ENCODE results near the gene COLEC12.
"Not testable (repeated sequence)": the region's sequence is repeated elsewhere in the genome, so short reads cannot be mapped to it uniquely, and the experiment has no call there.

The COLEC12 gene

DNA sequence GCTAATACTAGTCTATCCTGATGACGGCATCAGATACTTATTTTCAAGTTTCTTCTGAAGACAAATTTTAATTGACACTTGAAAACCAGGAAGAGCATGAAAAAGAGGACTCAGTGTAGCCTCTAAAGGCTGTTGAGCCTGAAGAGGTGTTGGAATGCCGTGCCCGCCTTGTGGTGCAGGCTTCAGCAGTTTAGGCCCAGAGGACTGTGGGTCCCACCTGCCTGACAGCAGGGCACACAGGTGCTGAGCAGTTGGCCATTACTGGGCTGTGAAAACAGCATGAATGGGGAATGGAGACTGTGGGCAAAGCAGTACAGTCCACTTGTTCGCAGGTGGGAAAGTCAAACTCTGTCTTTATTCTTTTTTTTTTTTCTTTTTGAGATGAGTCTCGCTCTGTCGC lies 182.9 kb downstream of the COLEC12 start:
- H3K27me3 ChIP-seq (ENCODE audit: insufficient read depth, low read length): no peaks in the 10 kb centered on the region
- H3K4me1 ChIP-seq (ENCODE audit: insufficient read depth, low read length): no peaks in the 10 kb centered on the region; the same call in 1 of the 2 replicates
- H3K9ac ChIP-seq (ENCODE audit: low read depth, low read length): no peak overlapping the region
- no peak overlapping the region for H3K27ac ChIP-seq (ENCODE audit: low read length)
- H3K36me3 ChIP-seq (ENCODE audit: insufficient read depth, low read depth, low read length): no peaks in the 10 kb centered on the region
- H3K9me3 ChIP-seq (ENCODE audit: insufficient read depth, low read depth, low read length): no peaks in the 10 kb centered on the region
- no peak overlapping the region for H3K4me3 ChIP-seq (ENCODE audit: low read length)

DNA sequence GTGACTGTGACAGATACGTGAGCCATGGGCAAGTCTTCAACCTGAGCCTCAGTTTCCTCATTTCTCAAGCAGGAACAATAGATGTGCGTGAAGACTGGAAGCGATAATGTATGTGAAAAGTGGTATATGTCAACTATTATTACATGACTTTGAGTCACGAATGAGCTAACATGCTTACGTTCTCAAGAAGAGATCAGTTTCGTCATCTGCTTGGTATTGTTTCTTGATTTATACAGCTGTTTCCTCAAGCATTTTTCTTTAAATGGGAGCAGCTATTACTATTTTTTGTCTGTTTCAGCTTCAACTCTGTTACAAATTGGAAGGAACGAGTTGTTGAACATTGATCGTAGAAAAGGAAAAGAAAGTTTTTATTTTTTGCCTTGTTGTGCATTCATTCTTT lies 184.1 kb downstream of the COLEC12 start:
- no peak overlapping the region for H3K27ac ChIP-seq (ENCODE audit: low read length)
- no peaks in the 10 kb centered on the region for H3K36me3 ChIP-seq (ENCODE audit: insufficient read depth, low read depth, low read length)
- H3K4me3 ChIP-seq (ENCODE audit: low read length): no peak overlapping the region
- no peak overlapping the region for H3K9ac ChIP-seq (ENCODE audit: low read depth, low read length)
- H3K9me3 ChIP-seq (ENCODE audit: insufficient read depth, low read depth, low read length): no peaks in the 10 kb centered on the region
- H3K4me1 ChIP-seq (ENCODE audit: insufficient read depth, low read length): no peaks in the 10 kb centered on the region; the same call in 1 of the 2 replicates
- H3K27me3 ChIP-seq (ENCODE audit: insufficient read depth, low read length): no peaks in the 10 kb centered on the region

DNA sequence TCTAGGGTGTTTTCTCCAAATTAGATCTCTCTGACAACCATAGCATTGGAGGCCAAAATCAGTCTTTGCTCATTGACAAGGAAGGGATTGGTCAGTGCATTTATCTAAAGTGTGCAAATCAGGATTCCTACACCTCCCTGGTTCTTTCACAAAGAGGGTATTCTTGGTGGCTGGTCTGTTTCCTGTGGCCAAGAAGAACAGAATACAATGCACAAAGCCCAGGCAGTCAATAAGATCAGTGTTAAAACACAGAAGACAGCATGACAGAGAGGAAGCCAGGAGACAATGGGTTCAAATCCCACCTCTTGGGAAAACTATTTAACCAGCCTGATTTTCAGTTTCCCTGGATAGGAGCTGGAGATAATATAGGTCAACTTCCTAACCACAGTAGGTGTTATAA lies 186.6 kb downstream of the COLEC12 start:
- no peak overlapping the region for H3K9ac ChIP-seq (ENCODE audit: low read depth, low read length)
- H3K4me3 ChIP-seq (ENCODE audit: low read length): no peak overlapping the region
- H3K27me3 ChIP-seq (ENCODE audit: insufficient read depth, low read length): no peaks in the 10 kb centered on the region
- no peak overlapping the region for H3K27ac ChIP-seq (ENCODE audit: low read length)
- H3K4me1 ChIP-seq (ENCODE audit: insufficient read depth, low read length): no peaks in the 10 kb centered on the region; the same call in 1 of the 2 replicates
- H3K9me3 ChIP-seq (ENCODE audit: insufficient read depth, low read depth, low read length): no peaks in the 10 kb centered on the region
- no peaks in the 10 kb centered on the region for H3K36me3 ChIP-seq (ENCODE audit: insufficient read depth, low read depth, low read length)

DNA sequence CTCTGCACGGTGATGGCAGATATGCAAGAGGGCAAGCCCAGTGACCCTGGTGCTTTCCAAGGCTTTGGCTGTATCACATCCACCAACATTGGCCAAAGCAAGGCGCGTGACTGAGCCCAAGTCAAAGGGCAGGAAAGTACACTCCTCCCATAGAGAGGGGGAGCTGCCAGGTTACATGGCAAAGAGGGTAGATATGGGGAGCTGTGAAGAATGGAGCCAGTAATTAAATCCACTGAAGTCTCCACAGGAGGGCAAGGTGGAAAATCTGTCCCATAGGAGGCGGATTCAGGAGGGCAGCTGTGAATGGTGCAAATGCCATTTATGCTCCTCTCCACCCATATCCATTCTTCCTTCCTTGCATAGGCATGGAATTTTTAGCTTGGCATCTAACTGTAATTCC lies 188.1 kb downstream of the COLEC12 start:
- Histone ChIP-seq H3K9me3 (ENCODE audit: insufficient read depth, low read depth, low read length) (no peaks in the 10 kb centered on the region), H3K27ac (ENCODE audit: low read length) (no peak overlapping the region), H3K27me3 (ENCODE audit: insufficient read depth, low read length) (no peaks in the 10 kb centered on the region), H3K9ac (ENCODE audit: low read depth, low read length) (no peak overlapping the region), H3K4me3 (ENCODE audit: low read length) (no peak overlapping the region), H3K36me3 (ENCODE audit: insufficient read depth, low read depth, low read length) (no peaks in the 10 kb centered on the region), H3K4me1 (ENCODE audit: insufficient read depth, low read length) (no peaks in the 10 kb centered on the region; the same call in 1 of the 2 replicates)

DNA sequence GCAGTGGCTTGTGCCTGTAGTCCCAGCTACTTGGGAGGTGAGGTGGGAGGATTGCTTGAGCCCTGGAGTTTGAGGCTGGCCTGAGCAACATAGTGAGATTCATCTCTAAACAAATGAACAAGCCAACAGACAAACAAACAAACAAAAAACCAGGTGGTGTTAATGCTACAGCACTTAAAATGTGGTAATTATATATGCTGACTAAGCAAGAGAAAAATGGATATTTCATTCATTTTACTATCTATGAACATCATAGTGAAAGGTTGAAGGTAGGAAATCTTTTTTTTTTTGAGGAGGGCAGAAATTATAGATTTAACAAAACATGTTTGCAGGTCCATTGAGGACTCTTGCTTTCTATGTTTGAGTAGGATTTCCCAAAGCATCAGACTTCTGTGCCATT lies 190.5 kb downstream of the COLEC12 start:
- Histone ChIP-seq H3K27ac (ENCODE audit: low read length) (no peak overlapping the region), H3K9ac (ENCODE audit: low read depth, low read length) (no peak overlapping the region), H3K4me3 (ENCODE audit: low read length) (no peak overlapping the region), H3K9me3 (ENCODE audit: insufficient read depth, low read depth, low read length) (no peaks in the 10 kb centered on the region), H3K36me3 (ENCODE audit: insufficient read depth, low read depth, low read length) (no peaks in the 10 kb centered on the region), H3K4me1 (ENCODE audit: insufficient read depth, low read length) (peaks cover 13% of the 10 kb centered on the region; the same call in 1 of the 2 replicates), H3K27me3 (ENCODE audit: insufficient read depth, low read length) (no peaks in the 10 kb centered on the region)

DNA sequence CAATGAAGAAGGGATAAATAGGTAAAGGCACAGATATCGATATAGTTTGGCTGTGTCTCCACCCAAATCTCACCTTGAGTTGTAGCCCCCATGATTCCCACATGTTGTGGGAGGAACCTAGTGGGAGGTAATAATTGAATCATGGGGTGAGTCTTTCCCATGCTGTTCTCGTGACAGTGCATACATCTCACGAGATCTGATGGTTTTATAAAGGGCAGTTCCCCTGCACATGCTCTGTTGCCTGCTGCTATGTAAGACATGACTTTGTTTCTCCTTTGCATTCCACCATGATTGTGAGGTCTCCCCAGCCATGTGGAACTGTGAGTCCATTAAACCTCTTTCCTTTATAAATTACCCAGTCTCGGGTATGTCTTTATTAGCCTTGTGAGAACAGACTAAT lies 192.4 kb downstream of the COLEC12 start:
- not testable (repeated sequence) for H3K4me3 ChIP-seq (ENCODE audit: low read length); H3K27ac ChIP-seq (ENCODE audit: low read length); H3K9ac ChIP-seq (ENCODE audit: low read depth, low read length); H3K9me3 ChIP-seq (ENCODE audit: insufficient read depth, low read depth, low read length); H3K27me3 ChIP-seq (ENCODE audit: insufficient read depth, low read length); H3K36me3 ChIP-seq (ENCODE audit: insufficient read depth, low read depth, low read length)
- peaks cover 18% of the 10 kb centered on the region; the same call in 1 of the 2 replicates for H3K4me1 ChIP-seq (ENCODE audit: insufficient read depth, low read length)

DNA sequence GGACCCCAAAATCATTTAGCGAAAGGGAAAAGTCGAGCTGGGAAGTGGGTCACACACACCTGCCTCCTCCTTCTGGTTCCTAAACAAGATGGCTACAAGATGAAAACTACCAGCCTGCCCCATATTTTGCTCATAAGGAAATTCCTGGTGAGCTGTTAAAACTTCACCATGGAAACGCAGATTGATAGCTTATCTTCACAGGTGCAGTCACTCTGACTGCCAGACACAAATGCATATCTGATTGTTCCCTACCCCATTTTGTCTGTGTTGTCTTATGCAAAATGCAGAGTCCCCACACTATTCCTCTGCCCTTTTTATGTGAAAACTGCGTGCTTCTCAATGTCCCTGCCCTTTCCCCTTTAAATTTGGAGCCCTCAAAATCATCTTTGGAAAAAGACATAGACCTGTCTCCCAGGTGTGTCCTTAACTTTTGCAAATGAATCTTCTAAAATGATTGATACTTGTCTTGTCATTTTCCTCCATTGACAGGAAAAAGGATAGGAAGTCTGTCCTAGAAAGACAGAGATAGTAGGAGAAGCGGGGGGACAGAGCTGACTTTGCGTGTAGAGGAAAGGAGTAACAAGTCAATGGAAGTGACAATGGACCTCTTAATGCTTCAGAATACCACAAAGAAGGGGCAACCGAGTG lies 193.8 kb downstream of the COLEC12 start:
- no peaks in the 10 kb centered on the region for H3K9me3 ChIP-seq (ENCODE audit: insufficient read depth, low read depth, low read length)
- no peak overlapping the region for H3K9ac ChIP-seq (ENCODE audit: low read depth, low read length)
- H3K36me3 ChIP-seq (ENCODE audit: insufficient read depth, low read depth, low read length): no peaks in the 10 kb centered on the region
- H3K27ac ChIP-seq (ENCODE audit: low read length): no peak overlapping the region
- no peaks in the 10 kb centered on the region for H3K27me3 ChIP-seq (ENCODE audit: insufficient read depth, low read length)
- no peak overlapping the region for H3K4me3 ChIP-seq (ENCODE audit: low read length)
- peaks cover 18% of the 10 kb centered on the region; the same call in 1 of the 2 replicates for H3K4me1 ChIP-seq (ENCODE audit: insufficient read depth, low read length)

DNA sequence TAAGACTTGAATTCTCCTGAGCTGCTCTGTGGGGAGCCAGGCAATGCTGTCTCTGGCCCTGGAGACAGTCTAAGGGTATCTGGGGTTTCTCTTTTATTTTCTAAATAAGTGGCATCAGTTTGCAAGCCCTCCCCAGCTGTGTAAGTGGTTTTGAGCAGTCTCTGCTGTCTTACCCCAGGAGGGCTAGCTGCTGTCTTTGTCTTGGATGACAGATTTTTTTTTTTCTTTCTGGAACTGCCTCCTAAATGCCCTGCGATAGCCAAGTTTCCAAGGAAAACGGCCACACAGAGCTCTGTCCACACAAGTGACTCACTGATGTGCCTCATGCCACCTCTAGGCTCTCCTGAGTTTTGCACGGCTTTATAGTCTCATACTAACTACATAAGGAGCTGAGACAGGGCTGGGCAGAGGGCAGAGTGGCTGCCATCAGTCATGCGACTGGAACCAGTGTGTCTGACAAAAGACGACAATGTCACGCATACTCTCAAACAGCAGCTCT lies 195.4 kb downstream of the COLEC12 start:
- no peak overlapping the region for H3K27ac ChIP-seq (ENCODE audit: low read length)
- no peaks in the 10 kb centered on the region for H3K9me3 ChIP-seq (ENCODE audit: insufficient read depth, low read depth, low read length)
- no peak overlapping the region for H3K9ac ChIP-seq (ENCODE audit: low read depth, low read length)
- H3K4me3 ChIP-seq (ENCODE audit: low read length): no peak overlapping the region; the same call in 1 of the 2 replicates
- no peaks in the 10 kb centered on the region for H3K36me3 ChIP-seq (ENCODE audit: insufficient read depth, low read depth, low read length)
- peaks cover 18% of the 10 kb centered on the region; the same call in 1 of the 2 replicates for H3K4me1 ChIP-seq (ENCODE audit: insufficient read depth, low read length)
- H3K27me3 ChIP-seq (ENCODE audit: insufficient read depth, low read length): no peaks in the 10 kb centered on the region

DNA sequence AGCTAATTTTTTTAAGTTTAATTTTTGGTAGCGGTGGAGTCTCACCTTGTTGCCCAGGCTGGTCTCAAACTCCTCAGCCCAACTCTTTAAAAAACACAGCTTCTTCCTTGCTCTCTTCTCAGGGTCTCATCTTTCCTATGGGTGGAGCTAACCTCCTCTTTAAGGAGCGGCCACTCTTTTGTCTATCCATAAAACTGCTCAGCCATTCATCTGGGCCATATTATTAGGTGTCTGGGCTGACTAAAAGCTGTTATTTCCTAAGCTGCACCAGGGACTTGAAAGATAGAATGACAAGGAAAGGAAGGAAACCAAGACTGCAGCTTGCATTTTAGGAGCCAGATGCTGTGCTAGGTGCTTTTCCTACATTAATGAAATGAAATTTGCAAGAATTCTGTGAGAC lies 196.9 kb downstream of the COLEC12 start:
- Histone ChIP-seq H3K9ac (ENCODE audit: low read depth, low read length) (no peak overlapping the region), H3K4me1 (ENCODE audit: insufficient read depth, low read length) (peaks cover 18% of the 10 kb centered on the region; the same call in 1 of the 2 replicates), H3K9me3 (ENCODE audit: insufficient read depth, low read depth, low read length) (no peaks in the 10 kb centered on the region), H3K27me3 (ENCODE audit: insufficient read depth, low read length) (no peaks in the 10 kb centered on the region), H3K36me3 (ENCODE audit: insufficient read depth, low read depth, low read length) (no peaks in the 10 kb centered on the region), H3K4me3 (ENCODE audit: low read length) (no peak overlapping the region), H3K27ac (ENCODE audit: low read length) (no peak overlapping the region)

DNA sequence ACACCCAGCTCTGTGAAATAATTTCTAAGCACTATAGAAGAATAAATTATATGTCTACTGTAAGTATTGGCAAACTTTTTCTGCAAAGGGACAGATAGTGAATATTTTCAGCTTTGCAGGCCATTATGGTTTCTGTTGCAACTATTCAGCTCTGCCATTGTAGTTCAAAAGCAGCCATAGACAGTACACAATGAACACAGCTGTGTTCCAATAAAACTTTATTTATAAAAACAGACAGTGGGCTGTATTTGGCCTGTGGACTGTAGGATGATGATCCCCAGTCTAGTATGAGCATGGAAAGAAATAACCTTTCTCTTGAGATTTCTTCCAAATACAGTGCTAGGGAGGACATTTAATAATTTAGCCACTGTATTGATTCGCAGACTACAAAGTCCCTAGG lies 197.5 kb downstream of the COLEC12 start:
- H3K4me1 ChIP-seq (ENCODE audit: insufficient read depth, low read length): peaks cover 18% of the 10 kb centered on the region; the same call in 1 of the 2 replicates
- no peaks in the 10 kb centered on the region for H3K9me3 ChIP-seq (ENCODE audit: insufficient read depth, low read depth, low read length)
- H3K4me3 ChIP-seq (ENCODE audit: low read length): no peak overlapping the region
- H3K36me3 ChIP-seq (ENCODE audit: insufficient read depth, low read depth, low read length): no peaks in the 10 kb centered on the region
- H3K27ac ChIP-seq (ENCODE audit: low read length): no peak overlapping the region
- no peak overlapping the region for H3K9ac ChIP-seq (ENCODE audit: low read depth, low read length)
- no peaks in the 10 kb centered on the region for H3K27me3 ChIP-seq (ENCODE audit: insufficient read depth, low read length)

DNA sequence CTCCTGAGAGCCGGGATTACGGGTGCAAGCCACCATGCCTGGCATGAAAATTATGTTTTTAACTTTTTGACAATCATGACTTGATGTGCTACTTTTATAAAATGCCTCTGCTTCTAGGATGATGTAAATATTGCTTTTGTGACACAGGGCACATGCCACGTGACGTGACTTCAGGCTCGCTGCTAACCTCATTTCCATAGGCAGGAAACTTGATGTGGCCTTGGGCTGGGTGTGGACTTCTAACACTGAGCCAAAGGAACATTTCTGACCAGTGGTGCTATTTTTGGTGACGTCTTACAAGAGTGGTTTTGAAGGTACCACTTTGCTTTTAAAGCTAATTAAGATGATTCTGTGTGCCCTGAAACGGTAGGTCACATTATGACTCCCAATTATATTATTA lies 198.4 kb downstream of the COLEC12 start:
- H3K27ac ChIP-seq (ENCODE audit: low read length): no peak overlapping the region
- no peak overlapping the region for H3K9ac ChIP-seq (ENCODE audit: low read depth, low read length)
- no peaks in the 10 kb centered on the region for H3K36me3 ChIP-seq (ENCODE audit: insufficient read depth, low read depth, low read length)
- H3K9me3 ChIP-seq (ENCODE audit: insufficient read depth, low read depth, low read length): no peaks in the 10 kb centered on the region
- peaks cover 18% of the 10 kb centered on the region; the same call in 1 of the 2 replicates for H3K4me1 ChIP-seq (ENCODE audit: insufficient read depth, low read length)
- H3K4me3 ChIP-seq (ENCODE audit: low read length): no peak overlapping the region
- no peaks in the 10 kb centered on the region for H3K27me3 ChIP-seq (ENCODE audit: insufficient read depth, low read length)

DNA sequence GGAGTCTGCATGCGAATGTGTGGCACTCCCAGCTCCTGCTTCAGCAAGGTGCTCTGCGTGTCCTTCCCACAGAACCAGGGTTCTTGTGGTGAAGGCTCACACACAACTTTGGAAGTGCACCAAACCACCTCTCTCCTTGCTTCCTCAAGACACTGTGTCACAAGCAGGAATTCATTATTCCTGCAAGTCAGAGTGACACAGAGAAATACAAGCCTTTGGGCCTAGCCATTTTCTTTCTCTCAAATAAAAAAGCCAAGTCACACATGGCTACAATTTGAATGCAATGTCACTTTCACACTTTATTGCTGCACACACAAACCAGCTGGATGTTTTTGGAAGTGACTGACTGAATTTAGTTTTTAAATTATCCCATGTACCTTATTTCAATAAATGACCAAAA lies 202.6 kb downstream of the COLEC12 start:
- H3K27me3 ChIP-seq (ENCODE audit: insufficient read depth, low read length): no peaks in the 10 kb centered on the region
- no peaks in the 10 kb centered on the region for H3K36me3 ChIP-seq (ENCODE audit: insufficient read depth, low read depth, low read length)
- H3K27ac ChIP-seq (ENCODE audit: low read length): no peak overlapping the region
- H3K9me3 ChIP-seq (ENCODE audit: insufficient read depth, low read depth, low read length): no peaks in the 10 kb centered on the region
- no peaks in the 10 kb centered on the region for H3K4me1 ChIP-seq (ENCODE audit: insufficient read depth, low read length)
- no peak overlapping the region for H3K4me3 ChIP-seq (ENCODE audit: low read length)
- H3K9ac ChIP-seq (ENCODE audit: low read depth, low read length): no peak overlapping the region

Data from iPS-20b (cell line).